Activated T-helper 1 cell treated with anti-CD3 and anti-CD28 coated beads, Interleukin-2, amount 50 U/mL, for 16 hours (primary cell): ENCODE data around the gene ZNRD2.
"Not testable (repeated sequence)": the region's sequence is repeated elsewhere in the genome, so short reads cannot be mapped to it uniquely, and the experiment has no call there.

ENCODE experiments used
- DNase-seq, 2 donors: peaks; one replicate each; pipeline ENCODE4 v3.0.0-alpha.2; 2020; ENCODE audit warnings: low read depth in 1 of 2, low spot score in 1 of 2

Gene ZNRD2

GRCh38 chr11:65555693-65556231 lies 14.5 kb upstream of the ZNRD2 start:
- no peak for DNase-seq

- DNase-seq = no peak
Measured at GRCh38 chr11:65556470-65557279, 13.6 kb upstream of the ZNRD2 start.

GRCh38 chr11:65557280-65558001 lies 12.8 kb upstream of the ZNRD2 start:
- no peak for DNase-seq

GRCh38 chr11:65558002-65558929 lies 12.0 kb upstream of the ZNRD2 start, which contains the start of gene LTBP3:
Gene LTBP3 (minus strand): TSS chr11:65558359. CDS start chr11:65557959, 400 bp downstream.
- DNase-seq = no peak

- no peak for DNase-seq
Measured at GRCh38 chr11:65558930-65559509, 11.3 kb upstream of the ZNRD2 start.

- DNase-seq = no peak
Measured at GRCh38 chr11:65559535-65559934, 10.7 kb upstream of the ZNRD2 start.

- DNase-seq = no peak
Measured at GRCh38 chr11:65559951-65560537, 10.2 kb upstream of the ZNRD2 start.

GRCh38 chr11:65560555-65561418 lies 9.5 kb upstream of the ZNRD2 start:
- no peak for DNase-seq

GRCh38 chr11:65562020-65562419 lies 8.3 kb upstream of the ZNRD2 start:
- no peak for DNase-seq

GRCh38 chr11:65562788-65563187 lies 7.5 kb upstream of the ZNRD2 start:
- DNase-seq = no peak

GRCh38 chr11:65563601-65564000 lies 6.7 kb upstream of the ZNRD2 start:
- no peak for DNase-seq

GRCh38 chr11:65564879-65565559 lies 5.3 kb upstream of the ZNRD2 start:
- not testable (repeated sequence) for DNase-seq

- no peak for DNase-seq
Measured at GRCh38 chr11:65565624-65566453, 4.4 kb upstream of the ZNRD2 start.

GRCh38 chr11:65569164-65569972 lies 909 bp upstream of the ZNRD2 start:
- DNase-seq = no peak

GRCh38 chr11:65571420-65571819 lies 1.1 kb downstream of the ZNRD2 start:
- no peak for DNase-seq

- DNase-seq = no peak
Measured at GRCh38 chr11:65571940-65572339, 1.7 kb downstream of the ZNRD2 start.
